Pancreas (tissue), 10 donors: ENCODE data around the gene CALCR. TPM values are rescaled to one million over a fixed set of nuclear protein-coding genes. Genes with fewer than 3 reads are reported as not detected.

ENCODE experiments used
- ATAC-seq, 4 donors: fragments of 200-7000 bp; cut with Tn5 transposase; one replicate each; pipeline versions ENCODE4 v1.8.0 to v1.9.1; 2020; ENCODE audit warnings: mild to moderate bottlenecking in 4 of 4, moderate library complexity in 4 of 4
- DNase-seq, 6 donors: peaks; one replicate each; pipeline ENCODE4 v3.0.0-alpha.2; 2020
- FAIRE-seq: peaks from 2 replicates; lab custom pipeline; 2012; peaks lifted over from hg19 to GRCh38; lab: Jason Lieb, UNC
- H3K27ac ChIP-seq, 4 donors: fragments of 200-600 bp; sonication (generic); 1 replicate in 3 of 4; 2 replicates in 1 of 4; pipeline versions ENCODE4 v1.5.0 to v1.8.0; 2020
- H3K27me3 ChIP-seq, 4 donors: fragments of 200-600 bp; one replicate each; pipeline ENCODE4 v1.8.0; 2021
- H3K36me3 ChIP-seq, 3 donors: fragments of 200-600 bp; sonication (generic) in 1 of 3; one replicate each; pipeline versions ENCODE4 v1.5.0 to v1.8.0; 2020 to 2021
- H3K4me1 ChIP-seq, 3 donors: fragments of 200-600 bp; one replicate each; pipeline ENCODE4 v1.8.0; 2021
- H3K4me3 ChIP-seq, 4 donors: fragments of 200-600 bp; sonication (generic) in 2 of 4; one replicate each; pipeline versions ENCODE4 v1.5.0 to v1.8.0; 2020 to 2021
- H3K9me3 ChIP-seq, 4 donors: fragments of 200-600 bp; one replicate each; pipeline ENCODE4 v1.8.0; 2021
- CTCF ChIP-seq, 4 donors: fragments of 200-600 bp; sonication (generic) in 3 of 4; IDR thresholded peaks; one replicate each; pipeline versions ENCODE4 v1.5.0 to v1.8.0; 2021; ENCODE audit warnings: antibody characterized with exemption in 4 of 4
- WGBS, 2 donors: extraction: QIAGEN DNeasy Blood & Tissue Kit; methylation state at CpG; one replicate each; pipeline ENCODE4 v1.1.7; 2013; 5-methylcytosine and 5-hydroxymethylcytosine counted together
- intact Hi-C, 3 donors: fragments of 100-400 bp; cut with DNase I; formaldehyde crosslinking; loops; one replicate each; pipeline versions ENCODE4 v1.11.1 to v1.14.2; 2022
- polyA plus RNA-seq, 2 donors: library from polyadenylated mRNA; stranded (reverse); fragments of 200-250 nt; gene quantifications; one replicate each; pipeline ENCODE4 v1.2.3, GENCODE V29; 2013
- total RNA-seq, 6 donors: library from RNA; stranded (reverse); fragmentation: NEBNext Ultra II Directional in 4 of 6; extraction: Animal tissue kit (Norgen Biotek cat#: 25700) in 4 of 6; gene quantifications; one replicate each; pipeline versions ENCODE4 v1.2.1 to v1.2.4, GENCODE V29; 2021 to 2023
- donor health status: healthy with polysubstance abuse.
- donor health status: DM: no; HTN: no; CAD: no; lungs with moderate emphysema.
- donor health status: DM: no; HTN: no; CAD: no.
- donor health status: control.
- donor health status: control.
- donor health status: Bipolar disorder and iron deficiency.
- donor health status: DM: yes; HTN: yes; CAD: no.
- donor health status: DM: no; HTN: no; CAD: no.
- donor health status: DM: no; HTN: no; CAD: no.
- donor health status: DM: yes; HTN: yes; CAD: no.

CALCR gene
- total and polyA plus RNA-seq, 8 donors, result 0.09 TPM; not detected in 7

GRCh38 chr7:93414574-93414973, 159.9 kb downstream of the CALCR start:
- H3K27me3 ChIP-seq, result no peaks in the 10 kb centered on the region
- no peaks in the 10 kb centered on the region for H3K36me3 ChIP-seq
- no peaks in the 10 kb centered on the region for H3K9me3 ChIP-seq
- ATAC-seq, result no peak
- H3K4me3 ChIP-seq, result no peak overlapping the region
- H3K4me1 ChIP-seq, result no peaks in the 10 kb centered on the region
- no peak for DNase-seq
- H3K27ac ChIP-seq, result no peak overlapping the region
- TF ChIP-seq CTCF (IDR thresholded peaks at IDR 0.05), result no peak
- intact Hi-C loops, result no loop called here
- no peak for FAIRE-seq

GRCh38 chr7:93409324-93409723, 165.2 kb downstream of the CALCR start:
- TF ChIP-seq CTCF (IDR thresholded peaks at IDR 0.05), result no peak
- ATAC-seq (no peak), DNase-seq (no peak), FAIRE-seq (no peak)
- Histone ChIP-seq H3K27ac (no peak overlapping the region), H3K4me3 (no peak overlapping the region), H3K27me3 (no peaks in the 10 kb centered on the region), H3K9me3 (no peaks in the 10 kb centered on the region), H3K4me1 (no peaks in the 10 kb centered on the region), H3K36me3 (no peaks in the 10 kb centered on the region)
- intact Hi-C loops, result no loop called here
- WGBS, 2 donors, result 48 to 64% methylated on average over 3 of the region's 3 CpGs

GRCh38 chr7:93407239-93407638, 167.3 kb downstream of the CALCR start:
- H3K27me3 ChIP-seq, result no peaks in the 10 kb centered on the region
- no peak for DNase-seq
- TF ChIP-seq CTCF (IDR thresholded peaks at IDR 0.05), result no peak
- H3K27ac ChIP-seq, result no peak overlapping the region
- H3K9me3 ChIP-seq, result no peaks in the 10 kb centered on the region
- H3K4me3 ChIP-seq, result no peak overlapping the region
- no peak for FAIRE-seq
- no peaks in the 10 kb centered on the region for H3K36me3 ChIP-seq
- WGBS, 2 donors, result 59 to 77% methylated on average over 5 of the region's 5 CpGs
- ATAC-seq, result no peak
- intact Hi-C loops, result no loop called here
- H3K4me1 ChIP-seq, result no peaks in the 10 kb centered on the region

GRCh38 chr7:93402944-93403343, 171.6 kb downstream of the CALCR start:
- 51 to 69% methylated on average over 5 of the region's 5 CpGs for WGBS, 2 donors
- intact Hi-C loops, result no loop called here

GRCh38 chr7:93399642-93400041, 174.9 kb downstream of the CALCR start:
- H3K4me3 ChIP-seq, result no peak overlapping the region

More at GRCh38 chr7:93402944-93403343, 171.6 kb downstream of the CALCR start:
- Histone ChIP-seq H3K4me3 (no peak overlapping the region), H3K36me3 (no peaks in the 10 kb centered on the region), H3K27me3 (no peaks in the 10 kb centered on the region), H3K27ac (no peak overlapping the region), H3K4me1 (no peaks in the 10 kb centered on the region), H3K9me3 (no peaks in the 10 kb centered on the region)
- ATAC-seq (no peak), FAIRE-seq (no peak), DNase-seq (no peak)
- no peak for TF ChIP-seq CTCF (IDR thresholded peaks at IDR 0.05)

More at GRCh38 chr7:93399642-93400041, 174.9 kb downstream of the CALCR start:
- no peaks in the 10 kb centered on the region for H3K4me1 ChIP-seq
- no peaks in the 10 kb centered on the region for H3K27me3 ChIP-seq
- no peaks in the 10 kb centered on the region for H3K36me3 ChIP-seq
- DNase-seq (no peak), FAIRE-seq (no peak), ATAC-seq (no peak)
- no peaks in the 10 kb centered on the region for H3K9me3 ChIP-seq
- 58 to 74% methylated on average over 3 of the region's 3 CpGs for WGBS, 2 donors
- H3K27ac ChIP-seq, result no peak overlapping the region
- TF ChIP-seq CTCF (IDR thresholded peaks at IDR 0.05), result no peak
- intact Hi-C loops, result no loop called here
